ENCODE results near the gene CUTC. TPM values are rescaled to one million over a fixed set of nuclear protein-coding genes. Genes with fewer than 3 reads are reported as not detected.

CUTC gene
- total RNA-seq, 4 donors from 2014 or later: 39.2 to 71.8 (median 59.0) TPM

GRCh38 chr10:99730026-99730425 lies 2.0 kb upstream of the CUTC start:
- no peak for TF ChIP-seq CTCF (IDR thresholded peaks at IDR 0.05; ENCODE audit: low read depth)

GRCh38 chr10:99731306-99732032 lies 565 bp upstream of the CUTC start:
- no peak for TF ChIP-seq CTCF (IDR thresholded peaks at IDR 0.05; ENCODE audit: low read depth)

- TF ChIP-seq CTCF (IDR thresholded peaks at IDR 0.05; ENCODE audit: low read depth): no peak
Observed at GRCh38 chr10:99733366-99733765, 1.3 kb downstream of the CUTC start.

GRCh38 chr10:99740260-99740659 lies 8.2 kb downstream of the CUTC start:
- TF ChIP-seq CTCF (IDR thresholded peaks at IDR 0.05; ENCODE audit: low read depth): no peak

GRCh38 chr10:99740933-99741559 lies 9.0 kb downstream of the CUTC start:
- TF ChIP-seq CTCF (IDR thresholded peaks at IDR 0.05; ENCODE audit: low read depth): no peak

- no peak for TF ChIP-seq CTCF (IDR thresholded peaks at IDR 0.05; ENCODE audit: low read depth)
Observed at GRCh38 chr10:99742254-99742653, 10.2 kb downstream of the CUTC start.

- TF ChIP-seq CTCF (IDR thresholded peaks at IDR 0.05; ENCODE audit: low read depth): no peak
Observed at GRCh38 chr10:99742701-99743100, 10.7 kb downstream of the CUTC start.
